ENCODE measurements around the gene NTM.

The NTM gene

DNA sequence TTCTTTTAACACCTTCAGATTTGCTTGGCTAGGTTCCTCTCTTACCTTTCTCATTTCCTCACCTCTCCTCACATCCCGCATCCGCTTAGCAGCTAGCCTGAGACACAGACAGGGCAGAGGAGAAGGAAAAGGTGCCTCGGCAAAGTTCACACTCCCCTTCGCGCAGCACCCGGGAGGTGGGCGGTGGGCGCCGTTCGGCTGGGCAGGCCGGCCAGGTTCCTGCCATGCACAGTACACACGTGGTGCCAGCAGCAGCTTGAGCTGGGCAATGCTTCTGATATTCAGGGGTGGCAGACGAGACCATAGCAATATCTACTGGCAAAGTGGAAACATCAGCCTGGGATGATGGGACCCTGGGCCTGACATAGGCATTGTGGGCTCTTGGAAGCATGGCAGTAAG is 3.3 kb downstream of the NTM start:
- DNase-seq, result no peak

GRCh38 chr11:131375421-131375820 is 5.0 kb downstream of the NTM start:
- no peak for DNase-seq

DNA sequence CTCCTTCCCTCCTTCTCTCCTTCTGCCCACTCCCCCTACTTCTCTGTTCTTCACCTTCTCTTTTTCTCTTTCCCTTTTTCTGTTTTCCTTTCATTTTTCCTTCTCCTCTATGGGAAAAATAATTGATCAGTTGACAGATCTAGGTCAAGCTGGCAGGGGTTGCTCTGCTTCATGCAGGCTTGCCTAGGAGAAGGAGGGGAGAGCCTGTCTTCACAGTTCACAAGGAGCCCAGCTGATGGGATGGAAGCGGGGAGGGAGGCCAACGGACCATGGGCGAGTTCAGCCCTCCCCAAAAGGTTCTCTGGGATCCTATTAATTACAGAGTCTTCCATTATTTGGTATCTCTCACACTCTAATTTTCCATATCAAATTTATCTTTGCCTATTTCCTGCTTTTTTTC is 5.5 kb downstream of the NTM start:
- no peak for DNase-seq

DNA sequence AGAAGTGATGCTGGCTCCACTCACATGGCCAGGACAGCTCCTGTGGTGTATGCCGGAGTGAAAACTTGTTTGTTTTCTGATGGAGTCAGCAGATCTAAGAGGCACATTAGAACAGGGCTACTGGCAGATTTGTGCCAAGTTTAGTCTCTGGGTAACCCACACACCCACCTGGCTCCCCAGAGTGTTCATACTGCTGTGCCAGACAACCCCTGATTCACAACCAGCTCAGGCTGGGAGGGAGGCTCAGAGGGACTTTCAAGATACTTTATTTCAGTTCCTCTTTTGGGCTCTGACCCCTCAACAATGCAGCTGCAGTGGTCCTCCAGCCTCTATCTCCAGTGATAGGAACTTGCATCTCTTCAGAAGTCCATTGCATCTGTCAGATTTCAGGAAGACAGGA is 8.5 kb downstream of the NTM start:
- no peak for DNase-seq

DNA sequence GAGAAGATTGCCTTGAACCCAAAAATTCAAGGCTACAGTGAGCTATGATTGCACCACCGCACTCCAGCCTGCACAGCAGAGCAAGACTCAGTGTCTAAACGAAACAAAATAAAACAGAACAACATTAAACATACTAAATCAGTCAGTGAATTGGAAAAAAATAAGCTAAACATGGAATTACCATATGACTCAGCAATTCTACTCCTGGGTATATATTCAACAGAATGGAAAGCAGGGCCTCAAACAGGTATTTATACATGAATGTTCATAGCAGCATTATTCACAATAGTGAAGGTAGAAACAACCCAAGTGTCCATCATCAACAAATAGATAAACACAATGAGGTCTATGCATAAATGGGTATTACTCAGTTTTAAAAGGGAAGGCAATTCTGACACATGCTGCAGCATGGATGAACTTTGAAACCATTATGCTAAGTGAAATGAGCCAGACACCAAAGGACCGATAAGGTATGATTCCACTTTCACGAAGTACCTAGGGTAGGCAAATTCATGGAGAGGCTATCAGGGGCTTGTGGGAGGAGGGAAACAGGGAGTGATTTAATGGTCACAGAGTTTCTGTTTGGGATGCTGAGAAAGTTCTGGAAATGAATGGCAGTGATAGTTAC is 15.5 kb downstream of the NTM start:
- no peak for DNase-seq

DNA sequence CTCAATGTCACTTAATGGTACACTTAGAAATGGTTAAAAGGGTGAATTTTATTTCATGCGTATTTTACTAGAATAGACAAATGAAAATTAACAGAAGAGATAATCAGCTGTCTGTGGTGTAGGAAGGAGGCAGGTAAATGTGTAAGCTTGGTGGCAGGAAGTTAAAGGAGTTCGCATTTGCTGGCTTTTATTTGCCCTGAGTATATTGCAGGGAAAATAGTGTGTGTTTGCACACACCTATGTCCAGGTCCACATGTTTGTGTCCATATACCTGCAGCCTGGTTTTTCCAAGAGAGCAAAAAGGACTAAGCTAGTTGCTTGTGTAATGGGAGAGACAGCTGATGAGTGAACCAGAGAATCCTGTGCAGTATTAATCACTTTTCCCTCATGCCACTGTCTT is 16.0 kb downstream of the NTM start:
- no peak for DNase-seq

DNA sequence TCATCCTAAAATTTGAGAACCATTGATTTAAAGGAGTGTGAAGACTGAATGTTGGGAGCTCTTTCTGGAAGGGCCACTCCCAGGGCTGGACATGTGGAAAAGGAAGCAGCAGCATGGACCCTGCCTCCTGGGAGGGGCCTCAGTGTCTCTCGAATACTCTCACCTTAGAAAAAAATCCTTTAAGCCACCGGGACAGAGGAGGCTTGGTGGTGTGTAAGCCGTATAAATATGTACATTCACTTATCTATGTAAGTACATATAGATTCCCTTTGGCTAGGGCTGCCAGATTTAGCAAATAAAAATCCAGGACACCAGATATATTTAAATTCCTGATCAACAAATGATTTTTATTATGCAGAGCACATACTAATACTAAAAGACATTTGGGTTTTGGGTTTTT is 17.6 kb downstream of the NTM start:
- DNase-seq, result no peak

DNA sequence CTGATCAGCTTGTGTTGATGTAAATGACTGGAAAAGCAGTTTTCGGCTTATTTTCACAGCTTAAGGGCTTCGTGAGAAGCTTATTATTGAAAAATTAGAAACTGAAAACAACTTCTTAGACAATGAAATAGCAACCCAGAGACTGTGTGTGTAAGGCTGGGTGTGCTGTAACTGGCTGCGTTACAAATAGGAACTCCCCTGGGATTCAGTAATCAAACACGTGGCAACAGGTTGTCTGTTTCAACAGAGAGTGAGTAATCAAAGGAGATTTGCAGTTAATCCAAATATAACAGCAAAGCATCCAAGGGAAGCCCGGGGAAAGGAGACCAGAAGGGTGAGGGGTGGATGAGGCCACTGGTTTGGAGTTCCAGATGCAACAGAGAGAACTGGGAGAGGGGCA is 19.2 kb downstream of the NTM start:
- DNase-seq, result no peak

DNA sequence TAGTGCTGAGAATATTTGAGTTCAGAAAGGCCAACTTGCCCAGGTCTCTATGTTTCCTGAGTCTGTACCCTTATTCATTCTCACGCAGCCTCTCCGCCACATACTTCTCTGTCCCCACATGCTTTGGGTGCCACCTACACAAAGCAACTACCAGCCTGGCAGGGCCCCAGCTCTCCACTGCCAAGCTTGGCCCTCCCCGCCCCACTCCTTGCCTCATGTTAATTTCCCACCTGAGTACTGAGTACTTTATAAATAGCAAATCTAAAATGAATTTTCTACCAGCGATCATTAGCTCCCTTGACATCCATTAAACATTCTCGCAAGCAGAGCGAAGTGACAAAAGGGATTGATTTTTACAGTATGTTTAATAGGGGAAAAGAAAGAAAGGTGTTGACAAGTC is 20.8 kb downstream of the NTM start:
- DNase-seq, result no peak

DNA sequence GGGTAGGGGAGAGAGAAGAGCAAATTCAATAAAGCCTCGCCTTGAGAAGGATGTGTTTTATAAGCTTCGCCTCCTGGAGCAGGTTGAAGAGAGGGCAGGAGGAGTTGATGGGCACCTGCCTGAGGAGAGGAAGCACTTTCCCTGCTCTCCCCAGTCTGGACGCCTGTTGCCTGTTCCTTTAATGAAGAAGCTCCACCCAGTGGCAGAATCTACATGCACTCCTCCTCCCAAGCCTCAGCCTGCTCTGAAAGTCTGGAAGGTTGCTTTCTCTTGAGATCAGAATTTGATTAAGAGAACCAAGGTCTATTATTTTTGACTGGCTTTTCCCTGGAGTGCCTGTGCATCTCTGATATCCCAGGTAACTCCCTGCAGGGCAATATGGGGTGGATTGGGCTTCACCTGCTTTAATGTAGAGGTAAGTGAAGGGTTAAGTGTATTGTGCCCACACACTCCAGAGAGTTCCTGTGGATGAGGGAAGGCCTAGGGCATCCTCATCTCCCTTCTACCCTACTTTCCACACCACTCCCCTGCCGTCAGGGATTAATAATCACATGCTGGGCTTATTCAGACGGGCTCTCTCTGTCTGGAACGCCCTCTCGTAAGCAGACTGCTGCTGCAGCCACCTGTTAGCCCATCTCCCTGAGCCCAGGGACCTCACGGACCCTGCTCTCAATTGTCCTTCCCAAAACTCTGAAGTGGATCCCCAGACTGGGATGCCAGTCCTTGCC is 22.3 kb downstream of the NTM start:
- DNase-seq, result no peak

GRCh38 chr11:131393691-131394090 is 23.3 kb downstream of the NTM start:
- DNase-seq, result no peak

DNA sequence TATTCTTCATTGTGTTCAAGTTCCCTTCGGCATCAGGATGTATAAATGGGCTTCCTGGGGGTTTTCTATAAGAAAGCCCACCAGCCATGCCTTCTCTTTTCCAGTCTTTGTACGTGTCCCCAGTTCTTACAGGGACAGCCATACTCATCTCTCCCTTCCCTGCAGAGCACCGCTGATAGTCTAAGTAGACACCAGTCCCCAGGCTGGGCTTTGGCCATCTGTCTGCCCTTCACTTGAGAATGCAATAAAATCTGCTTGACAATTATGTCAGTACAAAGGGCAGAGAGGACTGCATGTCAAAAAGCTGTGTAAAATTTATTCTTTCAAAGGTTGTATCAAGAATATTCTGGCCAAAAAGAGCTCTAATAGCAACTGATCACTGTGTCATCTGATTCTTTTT is 27.3 kb downstream of the NTM start:
- no peak for DNase-seq

GRCh38 chr11:131402040-131402439 is 31.6 kb downstream of the NTM start:
- no peak for DNase-seq

GRCh38 chr11:131404010-131404409 is 33.6 kb downstream of the NTM start:
- no peak for DNase-seq

DNA sequence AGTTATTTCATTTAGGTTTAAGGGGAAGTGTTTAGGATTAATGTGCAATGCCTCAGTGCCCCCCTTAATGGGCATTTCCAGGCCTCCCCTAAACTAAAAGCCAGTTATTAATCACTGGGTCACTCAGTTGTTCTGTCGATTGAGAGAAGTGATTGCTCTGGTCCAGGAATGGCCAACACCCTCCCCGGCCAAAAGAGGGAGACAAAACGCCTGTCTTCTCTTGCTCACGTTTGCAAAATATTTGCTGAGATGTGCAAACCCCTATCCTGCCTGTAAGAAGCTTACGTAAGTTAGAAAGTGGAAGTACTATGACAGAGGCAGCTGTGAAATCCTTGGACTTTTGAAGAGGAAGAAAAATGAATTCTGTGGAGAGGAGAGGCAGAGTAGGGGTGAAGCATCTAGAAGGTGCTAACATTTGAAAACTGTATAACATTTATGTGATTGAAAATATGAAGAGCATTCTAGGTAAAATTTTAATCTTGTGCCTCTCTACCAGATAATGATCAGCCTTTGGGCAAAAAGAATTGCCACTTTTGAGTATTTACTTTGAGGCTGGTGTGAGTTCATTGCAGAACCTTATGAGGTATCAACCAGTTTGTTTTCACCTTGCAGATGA is 37.7 kb downstream of the NTM start:
- DNase-seq, result no peak

- no peak for DNase-seq
Measured at GRCh38 chr11:131409345-131409744, 38.9 kb downstream of the NTM start.

DNA sequence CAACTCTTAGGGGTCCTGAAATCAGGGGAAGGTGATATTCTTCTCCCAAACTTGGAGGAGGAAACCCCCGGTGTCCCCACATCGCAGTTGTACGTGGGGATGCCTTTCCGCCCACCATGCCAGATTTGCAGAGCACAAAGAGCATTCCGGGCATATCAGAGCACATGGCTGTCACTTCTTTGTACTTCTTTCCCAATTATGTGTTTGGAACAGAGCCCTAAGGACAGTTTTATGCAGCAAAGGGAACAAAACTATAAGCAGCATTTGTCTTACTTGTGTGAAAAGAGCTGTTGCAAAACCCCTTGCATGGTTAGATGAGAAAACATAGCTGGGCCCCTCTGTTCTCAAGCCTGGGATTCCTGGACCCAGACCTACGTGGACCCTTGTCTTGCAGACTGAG is 41.2 kb downstream of the NTM start:
- DNase-seq, result no peak

DNA sequence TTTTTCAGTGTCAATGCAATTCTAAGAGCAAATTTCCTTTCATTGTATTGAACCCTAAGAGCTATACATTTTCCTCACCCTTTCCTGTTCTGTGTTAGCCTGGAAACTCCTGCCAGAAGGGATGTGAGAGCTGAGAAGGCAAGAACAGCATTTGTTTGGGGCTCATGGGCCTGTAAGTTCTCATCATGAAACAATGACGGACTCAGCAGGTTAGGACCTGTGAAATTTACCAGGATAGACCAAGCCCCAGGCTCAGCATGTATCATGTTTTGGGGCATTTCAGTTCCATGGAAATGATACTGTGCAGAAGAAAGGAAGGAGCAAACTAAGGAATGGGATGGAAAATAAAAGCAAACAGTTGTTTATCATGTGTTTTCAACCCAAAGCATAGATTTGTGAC is 41.6 kb downstream of the NTM start:
- no peak for DNase-seq

GRCh38 chr11:131413217-131413616 is 42.8 kb downstream of the NTM start:
- DNase-seq, result no peak

GRCh38 chr11:131418189-131418588 is 47.8 kb downstream of the NTM start:
- DNase-seq, result no peak

DNA sequence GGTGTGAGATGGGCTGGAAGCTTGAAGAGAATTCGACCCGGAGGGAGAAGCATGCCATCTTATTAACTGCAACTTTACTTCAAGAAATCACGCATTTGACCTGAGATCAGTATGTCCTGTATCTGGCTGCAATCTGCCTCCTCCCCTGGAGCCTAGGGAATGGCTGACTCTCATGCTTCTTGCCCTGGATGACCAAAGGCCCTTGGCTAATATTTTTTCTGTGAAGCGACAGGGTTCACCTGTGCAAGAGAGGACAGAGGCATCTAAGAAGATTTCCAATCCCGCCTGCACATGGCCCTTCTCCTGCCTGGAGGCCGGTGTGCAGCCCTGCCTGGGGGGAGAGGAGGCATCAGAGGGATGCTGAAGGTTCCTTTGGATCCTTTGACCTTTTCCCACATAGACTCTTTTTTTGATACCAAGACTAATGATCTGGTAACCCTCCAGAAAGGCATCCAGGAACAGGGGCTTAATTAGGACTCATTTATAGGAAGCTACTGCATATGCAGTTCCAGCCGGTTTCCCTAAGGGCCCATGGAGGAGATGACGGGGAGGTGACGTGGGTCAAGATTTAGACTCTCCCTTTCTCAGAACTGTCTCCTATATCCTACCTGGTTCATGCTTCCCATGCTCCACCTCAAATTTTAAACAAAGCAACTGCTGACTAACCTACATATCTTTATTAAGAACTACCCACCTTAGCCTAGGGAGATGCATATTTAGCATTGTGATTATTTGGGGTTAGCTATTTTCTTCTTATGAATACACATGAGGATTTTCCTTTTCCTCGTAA is 50.8 kb downstream of the NTM start:
- no peak for DNase-seq

DNA sequence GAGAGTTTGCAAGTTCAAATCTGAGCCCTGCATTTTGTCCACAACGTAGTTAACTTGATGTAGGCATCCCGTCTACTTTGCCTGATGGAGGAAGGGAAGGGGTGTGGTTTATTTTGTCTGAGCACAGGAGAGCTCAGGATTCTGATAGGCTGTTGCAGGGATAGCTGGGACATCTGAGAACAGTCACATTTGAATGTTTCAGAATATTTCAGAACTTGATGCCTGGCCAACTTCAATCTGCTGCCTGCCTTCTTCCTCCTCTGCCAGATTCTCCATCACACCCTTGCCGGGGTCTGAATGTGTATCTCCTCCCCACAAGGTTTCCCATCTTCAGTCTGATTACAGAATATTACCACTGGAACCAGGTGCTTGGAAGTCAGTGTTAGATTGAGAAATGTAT is 51.6 kb downstream of the NTM start:
- no peak for DNase-seq

- no peak for DNase-seq
Measured at GRCh38 chr11:131422496-131422895, 52.1 kb downstream of the NTM start.

GRCh38 chr11:131423688-131424087 is 53.3 kb downstream of the NTM start:
- no peak for DNase-seq

All from activated naive CD4-positive, alpha-beta T cell treated with Interleukin-2 at 50 U/mL for 16 hours (primary cell).